ENCODE measurements around the gene ADAMTS9.

GRCh38 chr3:64608741-64609140, 79.1 kb downstream of the ADAMTS9 start:
- no peak for TF ChIP-seq RAD21 (IDR thresholded peaks at IDR 0.05; ENCODE audit: insufficient read depth, low read depth, low read length)
- TF ChIP-seq CTCF (IDR thresholded peaks at IDR 0.05 in 2 of 3, conservative IDR thresholded peaks at IDR 0.05 in 1 of 3; ENCODE audit: control insufficient read depth in 2 of 3, extremely low read depth in 1 of 3, insufficient read depth in 1 of 3, low read depth in 3 of 3, low read length in 3 of 3) = no peak
- TF ChIP-seq POLR2A (IDR thresholded peaks at IDR 0.05; ENCODE audit: low read depth, low read length) = no peak
- TF ChIP-seq ESRRA (IDR thresholded peaks at IDR 0.05; ENCODE audit: low read length) = no peak
- no peak for TF ChIP-seq KLF5 (IDR thresholded peaks at IDR 0.05; ENCODE audit: partially characterized antibody)
- no peak for TF ChIP-seq SMARCA5 (IDR thresholded peaks at IDR 0.05)
- TF ChIP-seq NR2F1 (conservative IDR thresholded peaks at IDR 0.05) = no peak
- TF ChIP-seq RCOR1 (conservative IDR thresholded peaks at IDR 0.05; ENCODE audit: low read depth, low read length) = no peak
- no peak for TF ChIP-seq MEF2A (IDR thresholded peaks at IDR 0.05; ENCODE audit: insufficient read depth, low read depth, low read length)
